Fibroblast of lung (primary cell): ENCODE measurements around the gene JARID2. TPM values are rescaled to one million over a fixed set of nuclear protein-coding genes. Genes with fewer than 3 reads are reported as not detected.

Experiments used
- DNase-seq, 2 donors: peaks; one replicate each; pipeline versions ENCODE4 v3.0.0 to v3.0.0-alpha.2; 2010; ENCODE audit warnings: low read depth in 2 of 2
- H2AFZ ChIP-seq: 2 replicates; pipeline ENCODE4 v1.5.1; 2012; ENCODE audit warnings: low read length, control low read depth, inconsistent platforms
- H3K27ac ChIP-seq: 2 replicates; pipeline ENCODE4 v1.5.1; 2011; ENCODE audit warnings: low read length, control low read depth; ENCODE audit not compliant: insufficient read depth
- H3K27me3 ChIP-seq: 2 replicates; pipeline ENCODE4 v1.5.1; 2011; ENCODE audit warnings: mild to moderate bottlenecking, low read length; ENCODE audit not compliant: control insufficient read depth, insufficient read depth
- H3K36me3 ChIP-seq: 2 replicates; pipeline ENCODE4 v1.5.1; 2011; ENCODE audit warnings: low read length; ENCODE audit not compliant: control insufficient read depth, insufficient read depth
- H3K4me1 ChIP-seq: 2 replicates; pipeline ENCODE4 v1.5.1; 2011; ENCODE audit warnings: low read length; ENCODE audit not compliant: control insufficient read depth, insufficient read depth; ENCODE audit errors: extremely low read depth
- H3K4me2 ChIP-seq: 2 replicates; pipeline ENCODE4 v1.5.1; 2011; ENCODE audit warnings: low read length, control low read depth; ENCODE audit not compliant: insufficient read depth; ENCODE audit errors: extremely low read depth
- H3K4me3 ChIP-seq, 4 experiments: fragments of 200-600 bp in 1 of 4; sonication (generic) in 1 of 4; replicated peaks in 1 of 4; 2 replicates each; pipeline ENCODE4 v1.5.1; 2011 to 2016; ENCODE audit warnings: low read length in 4 of 4, low read depth in 3 of 4, mild to moderate bottlenecking in 3 of 4, control low read depth in 2 of 4, inconsistent platforms in 1 of 4, mixed read lengths in 1 of 4; ENCODE audit not compliant: insufficient read depth in 1 of 4; ENCODE audit errors: control extremely low read depth in 1 of 4
- H3K79me2 ChIP-seq: 2 replicates; pipeline ENCODE4 v1.5.1; 2012; ENCODE audit warnings: mild to moderate bottlenecking, low read length, inconsistent platforms; ENCODE audit not compliant: control insufficient read depth, insufficient read depth
- H3K9ac ChIP-seq: 2 replicates; pipeline ENCODE4 v1.5.1; 2011; ENCODE audit warnings: mild to moderate bottlenecking, low read length, control low read depth; ENCODE audit not compliant: insufficient read depth
- H3K9me3 ChIP-seq: 2 replicates; pipeline ENCODE4 v1.5.1; 2012; ENCODE audit warnings: low read depth, low read length; ENCODE audit not compliant: control insufficient read depth, insufficient read depth
- H4K20me1 ChIP-seq: 2 replicates; pipeline ENCODE4 v1.5.1; 2011; ENCODE audit warnings: low read length; ENCODE audit not compliant: control insufficient read depth, insufficient read depth; ENCODE audit errors: extremely low read depth
- CTCF ChIP-seq, 2 donors: IDR thresholded peaks in 1 of 2; conservative IDR thresholded peaks in 1 of 2; 1 replicate in 1 of 2; 2 replicates in 1 of 2; pipeline ENCODE4 v1.5.1; 2011 to 2012; ENCODE audit warnings: low read length in 2 of 2, control low read depth in 1 of 2, inconsistent platforms in 1 of 2, low read depth in 1 of 2, mild to moderate bottlenecking in 1 of 2
- EZH2 ChIP-seq: IDR thresholded peaks from 2 replicates; pipeline ENCODE4 v1.5.1; 2012; ENCODE audit warnings: low read length, control low read depth, mild to moderate bottlenecking; ENCODE audit errors: missing control alignments
- polyA plus RNA-seq, 2 donors: library from polyadenylated mRNA; depleted of rRNA in 1 of 2; stranded (reverse) in 1 of 2; unstranded in 1 of 2; fragments of >200 nt; gene quantifications; 2 replicates each; pipeline ENCODE4 v1.2.1, GENCODE V29; 2011 to 2012; ENCODE audit warnings: missing spikeins in 1 of 2
- total RNA-seq: library from RNA; depleted of rRNA; stranded (reverse); fragments of >200 nt; gene quantifications from 2 replicates; pipeline ENCODE4 v1.2.1, GENCODE V29; 2014

The JARID2 gene
- total and polyA plus RNA-seq, 2 donors (not counting 1 experiment from before 2014, with no cell fraction given), result 5.0 to 8.2 TPM

- no peaks in the 10 kb centered on the region for H3K9me3 ChIP-seq
- no peak overlapping the region for H3K4me3 ChIP-seq
- H3K36me3 ChIP-seq, result peaks cover 5% of the 10 kb centered on the region
- H3K79me2 ChIP-seq, result no peaks in the 10 kb centered on the region
- no peak overlapping the region for H3K27ac ChIP-seq
- no peak overlapping the region for H3K4me2 ChIP-seq
- no peak overlapping the region for H2AFZ ChIP-seq
- H3K9ac ChIP-seq, result no peak overlapping the region
- no peak for DNase-seq
- H3K27me3 ChIP-seq, result no peaks in the 10 kb centered on the region
- peaks cover 3% of the 10 kb centered on the region for H3K4me1 ChIP-seq
- TF ChIP-seq EZH2 (no peak), CTCF (conservative IDR thresholded peaks at IDR 0.05 in 1 of 2, IDR thresholded peaks at IDR 0.05 in 1 of 2; ENCODE audit: low read depth in 1 of 2, low read length in 2 of 2) (no peak)
- H4K20me1 ChIP-seq, result no peaks in the 10 kb centered on the region
Observed at GRCh38 chr6:15500078-15500740, 254.3 kb downstream of the JARID2 start.

DNA sequence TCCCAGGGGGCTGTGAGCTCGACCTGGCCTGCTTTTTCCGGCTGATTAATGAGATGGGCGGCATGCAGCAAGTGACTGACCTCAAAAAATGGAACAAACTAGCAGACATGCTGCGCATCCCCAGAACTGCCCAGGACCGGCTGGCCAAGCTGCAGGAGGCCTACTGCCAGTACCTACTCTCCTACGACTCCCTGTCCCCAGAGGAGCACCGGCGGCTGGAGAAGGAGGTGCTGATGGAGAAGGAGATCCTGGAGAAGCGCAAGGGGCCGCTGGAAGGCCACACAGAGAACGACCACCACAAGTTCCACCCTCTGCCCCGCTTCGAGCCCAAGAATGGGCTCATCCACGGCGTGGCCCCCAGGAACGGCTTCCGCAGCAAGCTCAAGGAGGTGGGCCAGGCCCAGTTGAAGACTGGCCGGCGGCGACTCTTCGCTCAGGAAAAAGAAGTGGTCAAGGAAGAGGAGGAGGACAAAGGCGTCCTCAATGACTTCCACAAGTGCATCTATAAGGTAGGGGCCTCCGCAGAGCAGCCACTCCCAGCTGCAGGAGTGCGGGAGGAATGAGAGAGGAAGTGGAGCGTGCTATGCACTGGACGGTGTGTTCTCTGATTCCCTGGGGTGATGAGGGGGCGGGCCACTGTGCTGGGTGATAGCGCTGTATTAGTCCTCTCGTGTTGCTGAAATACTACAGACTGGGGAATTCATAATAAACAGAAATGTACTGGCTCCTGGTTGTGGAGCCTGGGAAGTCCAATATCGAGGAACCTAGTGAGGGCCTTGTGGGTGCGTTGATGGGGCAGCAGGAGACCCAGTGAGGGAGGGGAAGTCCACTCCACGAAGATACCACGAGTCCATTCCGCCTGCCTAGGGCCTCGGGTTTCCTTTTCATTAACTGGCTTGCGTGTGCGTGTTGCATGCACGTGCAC lies 255.3 kb downstream of the JARID2 start:
- DNase-seq, result no peak
- H2AFZ ChIP-seq, result no peak overlapping the region
- H3K79me2 ChIP-seq, result no peaks in the 10 kb centered on the region
- H3K4me3 ChIP-seq, result no peak overlapping the region
- H3K4me2 ChIP-seq, result no peak overlapping the region
- H3K4me1 ChIP-seq, result peaks cover 7% of the 10 kb centered on the region
- H3K27me3 ChIP-seq, result no peaks in the 10 kb centered on the region
- peaks cover 5% of the 10 kb centered on the region for H3K36me3 ChIP-seq
- H3K9me3 ChIP-seq, result no peaks in the 10 kb centered on the region
- no peaks in the 10 kb centered on the region for H4K20me1 ChIP-seq
- H3K9ac ChIP-seq, result no peak overlapping the region
- TF ChIP-seq CTCF (conservative IDR thresholded peaks at IDR 0.05 in 1 of 2, IDR thresholded peaks at IDR 0.05 in 1 of 2; ENCODE audit: low read depth in 1 of 2, low read length in 2 of 2), result no peak
- no peak for TF ChIP-seq EZH2
- H3K27ac ChIP-seq, result no peak overlapping the region

DNA sequence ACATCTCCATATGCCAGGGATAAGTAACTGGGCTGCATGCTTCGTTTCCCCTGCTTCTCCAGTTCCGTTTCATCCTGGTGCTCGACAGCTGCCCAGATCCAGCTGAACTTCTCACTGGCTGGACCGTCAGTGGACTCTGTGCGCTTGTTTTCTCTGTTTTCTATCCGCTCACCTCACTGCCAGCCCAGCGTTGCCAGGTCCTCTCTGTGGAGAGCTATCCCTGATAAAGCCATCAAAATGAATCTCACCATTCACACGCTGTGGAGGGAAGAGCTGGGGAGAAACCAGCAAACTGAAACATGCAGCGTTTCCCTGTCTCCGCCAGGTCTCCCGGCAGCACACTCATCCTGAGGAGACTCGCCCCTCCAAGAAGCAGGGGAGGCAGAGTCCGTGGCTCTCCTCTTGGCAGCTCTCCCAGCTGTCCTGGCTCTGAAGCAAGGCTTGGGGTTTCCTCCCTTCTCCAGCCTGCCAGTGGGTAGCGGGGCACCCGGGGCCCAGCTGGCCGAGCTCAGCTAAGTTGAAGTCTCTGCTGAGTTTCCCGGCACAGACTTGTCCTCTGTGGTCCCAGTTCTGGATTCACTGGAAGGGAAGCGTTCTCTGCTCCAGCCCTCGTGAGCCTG lies 256.1 kb downstream of the JARID2 start:
- Histone ChIP-seq H3K4me2 (no peak overlapping the region), H3K9ac (no peak overlapping the region), H3K27me3 (no peaks in the 10 kb centered on the region), H3K79me2 (no peaks in the 10 kb centered on the region), H4K20me1 (no peaks in the 10 kb centered on the region), H3K4me1 (peaks cover 7% of the 10 kb centered on the region), H2AFZ (no peak overlapping the region), H3K27ac (no peak overlapping the region), H3K36me3 (peaks cover under 1% of the 10 kb centered on the region), H3K9me3 (no peaks in the 10 kb centered on the region), H3K4me3 (no peak overlapping the region)
- peak; percentile 84 to 86 for DNase-seq
- TF ChIP-seq EZH2 (no peak), CTCF (conservative IDR thresholded peaks at IDR 0.05 in 1 of 2, IDR thresholded peaks at IDR 0.05 in 1 of 2; ENCODE audit: low read depth in 1 of 2, low read length in 2 of 2) (no peak)
